GM18870 (cell line): Measurements from ENCODE around the gene MAB21L3.

Source experiments
- ATAC-seq: cut with Tn5 transposase; IDR thresholded peaks from one replicate; pipeline ENCODE4 v1.9.1; 2021; ENCODE audit warnings: moderate library complexity; ENCODE audit not compliant: unreplicated experiment

Gene MAB21L3

DNA sequence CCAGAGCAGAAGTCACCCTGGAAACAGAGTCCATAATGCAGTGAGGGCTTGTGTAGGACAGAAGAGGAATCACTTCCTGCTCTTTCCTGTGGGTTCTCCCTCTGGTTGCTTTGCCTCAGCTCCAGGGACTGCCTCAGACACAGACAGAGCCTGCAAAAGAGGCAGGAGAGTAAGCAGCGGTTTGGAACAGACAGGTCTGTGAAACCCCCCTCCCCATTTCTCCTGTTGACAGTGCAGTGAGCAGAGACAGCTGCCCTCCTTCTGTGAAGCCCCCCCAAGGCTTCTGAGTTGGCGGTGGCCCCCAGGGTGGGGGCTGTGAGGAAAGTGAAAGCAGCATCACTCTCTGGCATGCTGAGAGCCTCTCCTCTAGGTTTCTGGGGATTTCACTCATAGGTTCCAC lies 53.0 kb downstream of the MAB21L3 start:
- ATAC-seq, result no peak

DNA sequence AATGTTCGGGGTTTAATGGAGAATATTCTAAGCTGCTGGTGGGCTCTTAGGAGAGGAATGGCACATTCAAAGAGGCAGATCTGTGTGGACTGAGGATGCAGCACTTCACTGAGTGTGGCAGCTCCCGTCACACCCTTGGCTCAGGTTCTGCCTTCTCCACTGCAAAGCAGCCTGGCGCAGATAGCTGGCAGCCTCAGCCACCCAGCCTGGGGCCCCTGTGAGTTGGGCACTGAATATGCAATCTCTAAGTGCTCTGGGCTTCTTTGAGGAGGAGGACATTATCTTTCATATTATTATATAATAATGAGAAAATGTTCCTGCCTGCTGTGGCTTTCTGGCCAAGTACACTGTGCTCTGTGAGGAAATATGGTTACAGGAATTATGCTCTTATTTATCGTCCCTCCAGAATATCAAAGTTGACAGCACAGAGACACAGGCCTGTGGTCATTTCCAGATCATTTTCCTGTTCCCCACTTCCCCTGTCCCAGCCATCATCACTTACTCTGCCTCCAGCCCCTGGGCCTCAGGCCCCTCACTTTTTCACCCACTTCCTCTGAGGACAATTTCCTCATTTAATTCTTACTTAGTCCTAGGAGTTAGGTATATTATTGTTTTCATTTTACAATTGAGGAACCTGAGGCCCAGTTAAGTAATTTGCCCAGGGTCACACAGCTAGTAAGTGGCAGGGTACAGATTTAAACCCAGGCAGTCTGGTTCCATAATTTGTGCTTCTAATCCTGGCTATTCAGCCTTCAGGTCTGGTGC lies 53.6 kb downstream of the MAB21L3 start:
- no peak for ATAC-seq

DNA sequence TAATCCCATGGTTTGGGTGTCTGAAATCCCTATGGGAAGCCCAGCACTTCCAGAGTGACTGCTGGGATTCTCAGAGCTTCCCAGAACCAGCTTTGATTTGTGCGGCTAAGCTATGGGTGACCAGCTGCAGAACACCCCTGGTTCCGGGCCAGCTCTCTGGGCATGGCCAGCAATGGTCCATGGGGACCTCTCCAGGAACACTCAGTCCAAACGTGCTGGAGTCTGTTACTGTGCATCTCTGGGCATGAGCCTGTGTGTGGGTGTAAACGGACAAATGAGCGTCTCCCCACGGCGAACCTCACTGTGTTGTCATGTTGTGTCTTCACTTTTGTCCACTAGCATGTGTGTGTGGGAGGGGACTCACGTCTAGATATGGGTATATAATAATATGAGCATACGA lies 54.4 kb downstream of the MAB21L3 start:
- ATAC-seq, result no peak

DNA sequence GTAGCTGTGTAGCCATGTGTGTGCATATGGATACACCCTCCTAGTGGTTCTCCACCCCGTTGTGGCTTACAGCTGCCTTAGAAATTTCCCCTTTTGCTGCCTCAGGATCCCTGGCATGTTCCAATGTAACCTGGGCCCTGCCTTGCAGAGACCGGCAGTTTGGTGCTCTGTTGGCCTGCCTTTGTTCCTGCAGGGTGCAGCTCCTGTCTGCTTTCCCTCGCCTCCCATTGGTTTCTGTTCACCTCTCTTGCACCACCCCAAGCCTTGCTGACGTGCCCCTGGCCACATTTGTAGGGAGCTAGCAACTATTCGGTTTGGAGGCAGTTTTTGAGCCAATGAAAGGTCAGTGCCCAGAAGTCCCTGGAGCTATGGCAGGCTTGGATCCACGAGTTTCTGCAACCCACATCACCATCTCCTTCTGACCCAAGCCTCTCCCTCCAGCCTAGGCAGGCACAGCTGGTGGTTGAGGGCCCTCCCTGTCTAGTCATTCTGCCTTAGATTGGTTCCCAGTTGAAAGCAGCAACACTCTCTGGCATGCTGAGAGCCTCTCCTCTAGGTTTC lies 54.9 kb downstream of the MAB21L3 start:
- ATAC-seq, result no peak

DNA sequence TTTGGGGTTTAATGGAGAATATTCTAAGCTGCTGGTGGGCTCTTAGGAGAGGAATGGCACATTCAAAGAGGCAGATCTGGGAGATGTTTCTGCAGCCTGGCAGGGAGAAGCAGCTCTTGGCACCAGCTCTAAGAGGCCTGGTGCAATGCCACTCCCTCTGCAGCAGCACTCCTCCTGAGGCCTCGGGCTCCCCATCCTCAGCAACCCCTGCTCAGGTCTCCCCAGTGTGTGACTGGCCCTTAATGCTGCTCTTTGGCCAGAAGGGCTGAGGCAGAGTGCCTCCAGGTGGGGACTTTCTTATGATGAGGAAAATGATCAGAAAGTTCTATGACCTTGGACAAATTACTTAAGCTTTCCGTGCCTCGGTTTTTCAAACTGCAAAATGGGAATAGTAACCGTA lies 55.5 kb downstream of the MAB21L3 start:
- ATAC-seq, result no peak

DNA sequence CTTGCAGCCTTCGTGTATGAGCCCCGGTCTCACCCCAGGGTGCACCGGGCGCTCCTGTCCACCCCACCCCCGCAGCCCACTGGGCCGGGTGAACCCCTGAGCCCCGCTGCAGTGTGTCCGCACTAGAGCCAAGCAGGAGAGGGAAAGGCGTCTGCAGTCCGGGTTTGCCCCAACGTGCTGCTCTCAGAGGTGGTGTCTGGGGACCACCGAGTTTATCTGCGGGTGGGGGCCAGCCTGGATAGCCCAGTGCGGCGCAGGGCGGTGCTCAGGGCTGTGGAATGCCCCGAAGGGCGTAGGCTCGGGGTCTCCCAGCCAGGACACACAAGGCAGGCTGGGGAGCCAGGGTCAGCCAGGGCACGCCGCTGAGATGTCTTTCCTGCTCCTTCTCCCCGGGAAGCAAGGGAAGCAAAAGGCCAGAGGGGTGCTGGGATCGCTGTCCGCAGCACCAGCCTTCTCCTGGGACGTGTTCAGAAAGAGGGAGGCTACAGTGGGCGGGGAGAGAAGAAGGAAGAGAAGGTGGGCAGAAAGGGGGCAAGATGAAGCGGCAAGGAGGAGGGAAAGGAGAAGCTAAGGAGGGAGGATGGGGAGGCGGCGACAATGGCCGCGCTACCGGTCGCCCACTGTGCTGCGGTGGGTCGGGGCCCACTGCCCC lies 56.6 kb downstream of the MAB21L3 start:
- no peak for ATAC-seq

DNA sequence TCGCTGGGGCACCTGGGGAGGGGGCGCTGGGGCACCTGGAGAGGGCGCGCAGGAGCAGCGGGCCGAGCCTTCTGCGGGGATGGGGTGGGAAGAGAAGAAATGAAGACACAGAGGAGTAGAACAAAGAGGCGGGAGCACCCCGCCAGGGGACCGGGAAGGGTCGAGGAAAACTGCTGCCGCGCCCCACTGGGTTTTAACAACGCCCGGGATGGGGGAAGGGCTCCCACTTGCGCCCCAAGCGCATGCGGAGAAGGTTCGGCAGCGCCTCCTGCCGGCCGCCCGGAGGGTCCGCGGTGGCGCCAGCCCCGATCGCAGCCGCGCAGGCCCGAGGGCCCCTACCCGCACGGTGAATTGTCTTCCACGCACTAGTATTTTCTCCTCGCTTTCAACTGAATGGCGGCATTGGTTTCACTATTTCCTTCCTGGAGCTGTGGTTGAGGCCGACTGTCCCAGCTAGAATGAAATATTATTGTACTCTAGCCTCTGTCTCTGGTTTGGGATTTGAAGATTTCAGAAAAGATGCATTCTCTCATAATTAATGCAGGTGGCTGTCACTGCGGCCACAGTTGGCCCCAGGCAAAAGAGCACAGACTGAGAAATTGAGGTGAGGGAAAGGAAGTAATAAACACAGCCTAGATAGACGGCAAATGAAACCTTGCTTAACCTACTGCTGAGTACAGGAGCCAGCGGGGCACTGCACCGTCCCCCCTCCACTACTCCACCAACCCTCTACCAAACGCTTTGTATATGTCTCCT lies 57.3 kb downstream of the MAB21L3 start:
- peak; percentile 68 for ATAC-seq

DNA sequence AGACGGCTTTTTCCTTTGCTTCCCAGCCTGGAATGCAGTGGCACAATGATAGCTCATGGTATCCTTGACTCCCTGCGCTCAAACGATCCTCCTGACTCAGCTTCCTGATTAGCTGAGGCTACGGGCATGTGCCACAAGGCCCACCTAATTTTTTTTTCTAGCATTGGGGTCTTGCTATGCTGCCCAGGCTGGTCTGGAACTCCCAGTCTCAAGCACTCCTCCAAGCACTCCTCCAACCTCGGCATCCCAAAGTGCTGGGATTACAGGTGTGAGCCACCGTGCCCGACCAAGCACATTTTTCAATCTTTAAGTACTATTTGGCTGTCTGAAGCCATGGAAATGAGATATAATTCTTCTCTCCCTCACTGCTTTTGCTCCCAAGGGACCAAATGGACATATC lies 58.7 kb downstream of the MAB21L3 start:
- ATAC-seq, result no peak

DNA sequence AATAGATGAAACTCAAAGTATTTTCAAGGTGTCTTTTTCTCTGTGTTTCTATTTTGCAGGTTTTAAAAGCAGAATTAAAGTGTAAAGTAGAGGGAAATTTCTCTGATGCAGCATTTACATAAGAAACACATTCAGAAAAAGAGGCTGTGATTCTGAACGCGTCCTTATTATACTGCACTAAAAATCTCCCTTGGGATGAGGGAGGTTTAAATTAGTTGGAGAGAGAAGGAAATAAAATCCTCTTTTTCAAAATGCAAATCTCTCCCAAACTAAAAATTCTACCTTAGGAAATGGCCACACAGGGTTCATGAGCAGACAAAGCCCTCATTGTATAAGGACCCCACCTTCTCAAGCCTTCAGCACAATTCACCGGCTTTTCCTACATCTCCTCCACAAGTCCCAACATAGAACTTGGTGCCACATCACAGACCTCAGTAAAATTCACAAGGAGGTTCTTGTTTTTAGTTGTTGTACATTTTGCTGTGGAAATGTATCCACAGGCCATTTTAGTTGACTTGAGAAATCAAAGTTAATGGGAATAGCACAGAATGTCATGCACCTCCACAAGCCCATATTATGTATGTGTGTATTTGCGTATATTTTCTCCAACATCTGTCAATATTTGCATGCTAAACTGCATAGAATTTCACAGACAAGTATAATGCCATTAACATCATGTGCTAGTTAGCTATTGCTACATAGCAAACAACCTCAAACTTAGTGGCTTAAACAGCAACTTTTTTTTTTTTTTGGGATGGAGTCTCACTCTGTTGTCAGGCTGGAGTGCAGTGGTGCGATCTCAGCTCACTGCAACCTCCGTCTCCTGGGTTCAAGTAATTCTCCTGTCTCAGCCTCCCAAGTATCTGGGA lies 59.8 kb downstream of the MAB21L3 start:
- no peak for ATAC-seq

DNA sequence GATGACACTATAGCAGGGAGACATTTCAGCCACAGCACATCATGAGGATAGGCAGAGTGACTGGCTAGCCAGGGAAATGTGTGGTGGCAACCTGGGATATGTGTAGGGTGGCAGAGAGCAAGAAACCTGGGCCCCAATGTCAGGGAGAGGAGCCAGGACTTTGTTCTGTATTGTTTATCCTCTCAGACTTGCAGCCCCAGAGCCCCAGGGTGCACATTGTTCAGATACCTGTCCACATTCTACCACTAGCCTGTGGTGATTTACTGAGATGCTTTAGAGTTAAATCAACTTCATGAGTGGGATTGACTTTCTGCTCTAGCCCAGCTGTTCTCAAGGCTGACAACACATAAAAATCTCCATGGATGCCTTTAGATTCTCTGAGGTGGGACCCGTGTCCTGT lies 61.5 kb downstream of the MAB21L3 start:
- no peak for ATAC-seq

DNA sequence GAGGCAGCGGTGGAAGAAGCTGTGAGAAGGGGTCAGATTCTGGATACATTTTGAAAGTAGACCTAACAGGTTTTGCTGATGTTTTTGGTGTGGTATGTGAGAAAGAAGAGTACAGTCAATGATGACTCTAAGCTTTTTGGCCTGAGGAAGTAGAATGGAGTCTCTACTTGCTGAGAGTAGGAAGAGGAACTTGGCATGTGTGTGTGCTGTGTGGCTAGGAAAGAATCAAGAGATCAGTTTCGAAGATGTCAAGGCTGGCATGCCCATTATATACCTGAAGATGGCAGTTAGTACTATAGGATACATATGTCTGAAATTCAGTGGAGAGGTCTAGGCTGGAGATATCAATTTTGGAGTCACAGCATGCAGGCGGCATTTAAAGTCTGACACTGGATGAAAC lies 64.4 kb downstream of the MAB21L3 start:
- no peak for ATAC-seq

DNA sequence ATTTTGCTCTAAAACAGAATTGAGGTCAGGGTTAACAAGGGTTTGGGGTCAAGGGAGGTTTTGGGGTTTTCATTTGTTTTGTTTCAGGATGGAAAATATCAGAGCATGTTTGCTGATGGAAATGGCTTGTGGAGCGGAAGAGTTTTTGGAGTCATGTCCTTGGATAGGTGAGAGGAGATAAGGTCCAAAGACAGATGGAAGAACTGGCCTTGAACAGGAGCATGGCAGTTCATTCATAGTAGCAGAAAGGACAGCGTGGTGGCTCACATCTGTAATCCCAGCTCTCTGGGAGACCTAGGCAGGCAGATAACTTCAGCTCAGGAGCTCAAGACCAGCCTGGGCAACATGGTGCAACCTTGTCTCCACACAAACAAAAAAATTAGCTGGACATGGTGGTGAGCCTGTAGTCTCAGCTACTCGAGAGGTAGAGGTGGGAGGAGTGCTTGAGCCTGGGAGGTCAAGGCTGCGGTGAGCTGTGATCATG lies 65.1 kb downstream of the MAB21L3 start:
- no peak for ATAC-seq

DNA sequence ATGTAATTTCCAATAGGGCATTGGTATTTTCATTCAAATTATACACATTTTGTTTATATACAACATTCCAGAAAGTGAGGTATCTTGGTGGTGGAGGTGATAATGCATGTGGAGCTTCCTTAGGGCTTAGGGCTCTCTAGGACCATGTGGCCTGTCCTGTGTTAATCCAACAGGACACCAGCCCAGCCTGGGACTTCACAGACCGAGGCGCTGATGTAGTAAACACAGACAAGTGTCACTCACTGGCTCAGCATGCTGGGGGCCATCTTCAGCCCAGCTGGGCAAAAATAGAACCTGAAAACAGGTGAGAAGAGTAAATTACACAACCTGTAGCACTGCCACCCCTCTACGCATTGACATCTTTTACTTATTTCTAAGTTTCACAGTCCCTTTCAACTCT lies 66.7 kb downstream of the MAB21L3 start:
- ATAC-seq, result no peak

DNA sequence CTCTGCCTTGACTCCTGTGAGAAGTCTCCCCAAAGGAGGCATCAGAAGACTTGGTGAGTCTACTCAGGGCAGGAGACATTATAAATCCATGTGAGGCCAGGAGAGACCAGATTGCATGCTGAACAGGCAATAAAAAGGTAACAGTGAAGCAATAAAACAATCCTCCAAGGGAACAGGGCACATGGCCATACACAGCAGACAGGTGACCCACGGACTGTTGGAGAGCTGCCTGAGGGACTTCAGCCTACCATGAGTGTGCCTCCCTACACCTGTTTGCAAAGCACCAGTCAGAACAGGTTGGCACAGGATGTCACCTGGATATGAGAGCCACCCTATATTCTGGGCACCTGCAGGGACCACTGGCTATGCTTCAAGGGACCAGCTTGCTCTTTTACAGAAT lies 67.6 kb downstream of the MAB21L3 start:
- ATAC-seq, result no peak

DNA sequence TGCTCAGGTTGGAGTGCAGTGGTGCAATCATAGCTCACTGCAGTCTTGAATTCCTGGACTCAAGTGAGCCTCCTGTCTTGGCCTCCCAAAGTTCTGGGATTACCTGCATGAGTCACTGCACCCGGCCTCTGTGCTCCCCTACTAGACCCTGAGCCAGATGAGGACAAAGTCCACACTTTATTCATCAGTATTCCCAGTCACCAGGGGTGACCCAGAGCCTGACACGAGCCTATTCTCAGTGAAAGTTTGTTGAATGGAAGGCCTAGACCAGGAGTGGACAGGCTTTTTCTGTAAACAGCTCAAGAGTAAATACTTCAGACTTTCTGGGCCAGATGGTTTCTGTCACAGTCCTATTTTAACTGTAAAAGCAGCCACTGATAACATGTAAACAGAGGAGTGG lies 68.2 kb downstream of the MAB21L3 start:
- no peak for ATAC-seq

DNA sequence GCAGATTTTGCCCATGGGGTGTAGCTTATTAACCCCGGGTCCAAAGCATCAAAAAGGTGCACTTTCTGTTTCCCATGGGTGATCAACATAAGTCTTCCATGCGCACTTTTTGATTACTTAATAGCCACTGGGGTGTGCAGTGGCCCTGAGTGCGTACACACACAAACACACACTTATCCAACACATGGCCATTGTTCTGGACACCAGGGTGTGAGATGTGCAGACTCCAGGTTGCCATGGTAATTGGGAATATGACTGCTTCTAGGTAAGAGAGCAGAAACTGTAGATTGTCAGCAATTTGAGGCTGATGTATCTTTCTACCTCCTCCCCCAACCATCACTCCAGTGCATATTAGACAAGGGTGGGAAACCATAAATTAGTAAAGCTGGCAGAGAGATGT lies 68.8 kb downstream of the MAB21L3 start:
- no peak for ATAC-seq

DNA sequence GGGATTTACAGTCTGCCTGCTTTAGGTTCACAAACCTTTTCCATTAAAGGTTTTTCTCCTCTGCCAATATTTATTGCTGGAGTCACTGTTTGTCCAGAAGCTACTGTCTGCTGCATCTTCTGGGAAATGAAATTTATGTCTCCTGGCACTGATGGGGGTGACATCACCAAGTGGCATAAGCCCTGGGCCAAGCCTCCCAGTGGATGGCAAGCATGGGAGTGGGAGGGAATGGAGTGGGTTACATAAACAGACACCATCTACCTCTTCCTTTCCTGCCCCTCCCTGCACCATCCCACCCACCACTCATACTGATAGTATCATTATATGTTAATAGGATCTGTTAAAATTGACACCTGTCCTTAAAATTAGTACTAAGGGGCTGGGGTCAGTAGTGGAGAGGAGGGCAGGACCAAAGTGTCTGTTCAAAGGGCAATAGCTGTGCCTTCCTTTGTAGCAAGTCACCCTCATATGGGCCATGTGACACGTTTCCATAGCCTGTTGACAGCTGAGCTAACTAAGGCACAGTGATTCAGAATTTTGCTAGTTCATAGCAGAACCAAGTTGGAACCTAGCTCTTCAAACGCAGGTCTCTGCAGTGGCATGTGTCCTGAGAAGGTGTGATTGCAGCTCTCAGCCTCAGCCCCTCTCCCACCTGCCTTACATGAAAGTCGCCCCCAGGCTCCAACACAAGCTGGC lies 71.0 kb downstream of the MAB21L3 start:
- no peak for ATAC-seq
